Measurements from ENCODE around the gene TEKTIP1.
A peak's percentile ranks its signal among the peaks of the same experiment; 100 is the strongest.
"Not testable (repeated sequence)": the region's sequence is repeated elsewhere in the genome, so short reads cannot be mapped to it uniquely, and the experiment has no call there.

The TEKTIP1 gene

DNA sequence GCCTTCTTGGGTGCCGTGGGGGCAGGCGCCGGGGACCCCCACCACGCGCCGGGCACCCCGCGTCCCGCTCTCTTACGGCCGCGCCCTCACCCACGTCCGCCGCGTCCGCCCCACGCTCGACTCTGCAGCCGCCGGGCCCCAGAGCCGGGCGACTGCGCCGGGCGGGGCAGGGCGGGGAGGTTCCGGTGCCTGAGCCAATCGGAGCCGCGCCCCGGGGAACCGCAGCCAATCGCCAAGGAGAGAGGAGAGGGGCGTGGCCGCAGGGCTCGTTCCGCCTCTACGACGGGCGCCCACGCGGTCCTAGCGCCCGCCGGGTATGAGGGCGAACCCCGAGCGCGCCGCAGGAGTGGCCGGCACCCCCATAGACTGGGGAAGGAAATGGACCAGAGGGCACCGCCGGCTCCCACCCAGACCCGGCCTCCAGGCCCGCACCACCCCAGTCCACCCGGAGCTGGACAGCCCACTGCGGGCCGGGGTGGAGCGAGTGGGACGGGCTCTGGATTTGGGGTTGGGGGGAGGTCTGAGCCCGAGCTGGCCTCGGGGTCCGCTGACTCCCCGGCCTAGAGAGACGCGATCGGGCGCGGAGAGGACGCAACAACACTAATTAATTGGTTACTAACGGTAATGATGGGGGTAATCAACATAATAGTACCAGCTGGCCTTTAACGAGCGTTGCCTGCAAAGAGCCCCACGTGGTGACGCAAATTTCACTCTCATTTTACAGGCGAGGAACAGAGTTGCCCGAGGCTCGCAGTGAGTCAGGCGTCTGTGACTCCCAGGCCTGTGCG lies 18.7 kb downstream of the TEKTIP1 start, which contains the start of gene MFSD12:
MFSD12 (minus strand) TSS at position 126 of the 788 bp plus-strand sequence. CDS start 183 bp downstream, outside the sequence.
- DNase-seq (ENCODE audit: low spot score): peak; percentile 84

DNA sequence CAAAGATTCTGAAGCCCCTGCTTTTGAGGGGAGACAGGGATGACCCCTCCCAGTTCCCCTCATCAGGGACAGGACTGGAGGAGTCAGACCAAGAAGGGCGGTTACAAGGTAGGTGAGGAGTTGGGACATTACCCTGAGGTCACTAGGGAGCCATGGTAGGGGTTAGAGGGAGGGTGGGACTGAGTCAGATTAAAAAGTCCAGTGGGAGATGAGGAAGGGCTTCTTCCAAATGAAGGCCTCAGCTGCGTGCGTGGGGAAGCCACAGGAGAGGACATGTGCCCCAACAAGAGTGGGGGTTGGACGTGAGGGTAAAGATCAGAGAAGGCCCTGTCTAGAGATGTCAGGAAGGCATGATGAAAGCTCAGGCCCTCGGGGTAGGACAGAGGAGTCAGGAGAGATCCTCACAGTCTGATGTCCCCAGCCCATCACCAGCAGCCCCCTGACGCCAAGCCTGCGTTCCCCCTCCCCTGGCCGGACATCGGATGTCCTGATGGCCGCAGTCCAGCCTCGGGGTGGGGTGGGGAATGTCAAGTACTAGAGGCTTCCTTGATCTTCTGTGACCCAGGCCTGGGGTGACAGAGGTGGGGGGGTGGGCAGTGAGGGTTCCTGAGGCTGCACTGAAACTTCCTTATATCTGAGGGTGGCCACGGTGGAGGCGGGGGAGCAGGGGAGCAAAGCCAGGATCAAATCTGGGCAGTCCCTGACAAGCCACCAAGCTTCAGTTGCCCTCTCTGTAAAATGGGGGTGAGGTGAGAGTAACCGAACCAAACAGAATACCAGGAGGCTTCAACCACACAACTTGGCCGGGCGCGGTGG lies 24.9 kb downstream of the TEKTIP1 start:
- no peak for DNase-seq (ENCODE audit: low spot score)

DNA sequence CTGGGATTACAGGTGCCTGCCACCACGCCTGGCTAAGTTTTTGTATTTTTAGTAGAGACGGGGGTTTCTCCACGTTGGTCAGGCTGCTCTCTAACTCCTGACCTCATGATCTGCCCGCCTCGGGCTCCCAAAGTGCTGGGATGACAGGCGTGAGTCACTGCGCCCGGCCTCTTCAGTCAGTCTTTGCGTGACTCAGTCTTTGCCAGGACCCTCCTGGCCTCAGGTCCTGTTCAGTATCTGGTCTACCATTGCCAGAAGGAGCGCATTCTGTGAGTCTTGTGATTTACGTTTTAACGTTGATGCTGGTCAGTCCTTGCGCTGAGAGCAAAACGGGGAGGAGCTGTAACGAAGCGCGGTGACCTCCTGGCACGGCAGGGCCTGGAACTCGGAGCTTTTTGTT lies 26.2 kb downstream of the TEKTIP1 start:
- DNase-seq (ENCODE audit: low spot score): no peak

DNA sequence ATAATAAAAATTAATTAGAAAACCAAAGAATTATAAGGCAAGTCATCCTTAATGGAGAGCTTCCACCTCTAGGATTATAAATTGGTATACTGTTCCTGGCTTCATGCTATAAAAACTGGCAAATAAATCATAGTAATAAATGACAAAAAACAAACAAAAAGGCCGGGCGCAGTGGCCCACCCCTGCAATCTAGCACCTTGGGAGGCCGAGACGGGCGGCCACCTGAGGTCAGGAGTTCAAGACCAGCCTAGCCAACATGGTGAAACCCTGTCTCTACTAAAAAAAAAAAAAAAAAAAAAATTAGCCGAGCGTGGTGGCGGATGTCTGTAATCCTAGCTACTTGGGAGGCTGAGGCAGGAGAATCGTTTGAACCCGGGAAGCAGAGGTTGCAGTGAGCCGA lies 31.1 kb downstream of the TEKTIP1 start:
- not testable (repeated sequence) for DNase-seq (ENCODE audit: low spot score)

DNA sequence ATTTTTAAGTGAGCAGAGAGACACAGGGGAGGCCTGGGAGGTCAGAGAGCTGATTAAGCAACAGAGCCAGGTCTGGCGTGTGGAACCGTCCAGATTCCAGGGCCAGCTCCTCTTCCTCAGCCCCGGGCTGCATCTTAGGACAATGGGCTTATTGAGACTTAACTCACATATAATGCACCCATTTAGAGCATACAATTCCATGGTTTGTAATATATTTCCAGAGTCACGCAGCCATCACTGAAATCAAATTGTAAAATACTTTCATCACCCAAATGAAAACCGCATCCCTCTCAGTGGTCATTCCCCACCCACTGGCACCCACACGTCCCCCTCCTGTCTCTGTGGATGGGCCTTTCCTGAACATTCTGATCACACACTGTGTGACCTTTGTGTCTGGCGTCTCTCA lies 31.6 kb downstream of the TEKTIP1 start:
- peak; percentile 94 for DNase-seq (ENCODE audit: low spot score)

DNA sequence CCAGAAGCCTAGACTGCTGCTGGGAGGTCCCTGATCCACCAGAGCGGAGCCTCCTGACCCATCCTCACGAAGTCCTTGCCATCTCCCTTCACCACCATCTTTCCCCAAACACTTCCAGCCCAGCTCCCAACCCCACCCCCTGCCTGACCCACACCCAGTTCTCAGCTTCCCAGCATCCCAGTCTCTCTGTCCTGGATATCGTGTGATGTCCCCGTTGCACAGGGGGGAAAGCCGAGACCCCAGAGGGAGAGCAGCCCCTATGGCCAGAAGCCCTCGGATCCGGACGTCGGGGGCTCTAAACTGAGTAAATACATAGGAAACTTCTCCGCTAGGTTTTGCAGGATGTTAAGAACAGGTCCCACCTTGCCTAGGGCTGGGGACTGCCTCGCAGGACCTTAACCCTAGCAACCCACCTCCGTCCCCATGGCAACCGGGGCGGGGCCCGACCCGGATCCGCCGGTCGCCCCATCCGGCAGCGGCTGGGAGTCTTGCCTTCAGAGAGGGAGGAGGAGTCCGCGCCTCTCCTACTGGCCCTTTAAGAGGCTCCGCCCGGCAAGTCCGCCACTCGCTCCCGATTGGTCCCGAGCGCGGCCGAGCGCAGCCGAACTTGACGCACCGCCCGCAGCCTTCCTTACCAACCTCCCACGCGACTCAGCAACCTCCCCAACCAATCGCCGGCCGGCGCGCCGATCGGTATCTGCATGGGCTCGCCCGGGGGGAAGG lies 33.3 kb downstream of the TEKTIP1 start:
- DNase-seq (ENCODE audit: low spot score): peak; percentile 100

DNA sequence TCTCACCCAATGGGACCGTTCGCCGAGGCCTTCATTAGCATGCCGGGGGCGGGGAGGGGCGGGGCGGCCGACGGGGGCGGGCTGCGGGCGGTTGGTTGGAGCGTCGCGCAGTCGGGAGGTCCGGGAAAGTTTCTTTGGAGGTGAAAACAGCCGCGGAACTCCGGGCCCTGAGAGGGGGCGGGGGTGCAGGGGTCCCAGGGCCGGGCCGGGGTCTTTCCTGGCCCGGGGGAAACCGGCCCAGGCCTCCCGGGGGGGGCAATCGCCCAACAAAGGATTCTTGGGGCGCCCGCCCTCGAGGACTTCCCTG lies 33.8 kb downstream of the TEKTIP1 start, which contains the start of gene HMG20B:
HMG20B (plus strand) TSS at position 90 of the 307 bp plus-strand sequence. CDS start 366 bp downstream, outside the sequence.
- no peak for DNase-seq (ENCODE audit: low spot score)

DNA sequence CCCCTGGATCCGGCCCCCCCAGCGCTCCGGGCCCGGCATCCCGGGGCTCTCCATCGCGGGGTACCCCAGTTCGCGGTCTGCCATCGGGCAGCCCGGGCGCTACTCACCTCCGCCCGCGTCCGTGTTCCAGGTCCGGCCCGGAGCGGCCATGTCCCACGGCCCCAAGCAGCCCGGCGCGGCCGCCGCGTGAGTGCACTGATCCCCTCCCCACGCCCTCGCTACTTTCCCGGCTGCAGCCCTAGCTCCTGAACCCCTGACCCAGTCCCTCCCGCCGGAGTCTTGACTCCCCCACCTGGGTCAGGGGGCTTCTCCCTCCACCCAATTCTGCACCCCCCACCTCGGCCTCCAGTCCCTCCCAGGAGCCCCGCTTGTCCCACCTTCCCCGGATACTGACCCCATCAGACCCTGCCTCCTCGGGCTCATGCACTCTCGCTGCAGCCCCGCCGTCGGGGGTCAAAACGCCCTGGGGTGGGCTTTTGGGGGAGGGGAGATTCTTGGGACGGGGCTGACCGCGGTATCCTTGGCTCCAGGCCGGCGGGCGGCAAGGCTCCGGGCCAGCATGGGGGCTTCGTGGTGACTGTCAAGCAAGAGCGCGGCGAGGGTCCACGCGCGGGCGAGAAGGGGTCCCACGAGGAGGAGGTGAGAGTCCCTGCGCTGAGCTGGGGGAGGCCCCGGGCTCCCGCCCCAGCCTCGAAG lies 34.3 kb downstream of the TEKTIP1 start:
- no peak for DNase-seq (ENCODE audit: low spot score)

DNA sequence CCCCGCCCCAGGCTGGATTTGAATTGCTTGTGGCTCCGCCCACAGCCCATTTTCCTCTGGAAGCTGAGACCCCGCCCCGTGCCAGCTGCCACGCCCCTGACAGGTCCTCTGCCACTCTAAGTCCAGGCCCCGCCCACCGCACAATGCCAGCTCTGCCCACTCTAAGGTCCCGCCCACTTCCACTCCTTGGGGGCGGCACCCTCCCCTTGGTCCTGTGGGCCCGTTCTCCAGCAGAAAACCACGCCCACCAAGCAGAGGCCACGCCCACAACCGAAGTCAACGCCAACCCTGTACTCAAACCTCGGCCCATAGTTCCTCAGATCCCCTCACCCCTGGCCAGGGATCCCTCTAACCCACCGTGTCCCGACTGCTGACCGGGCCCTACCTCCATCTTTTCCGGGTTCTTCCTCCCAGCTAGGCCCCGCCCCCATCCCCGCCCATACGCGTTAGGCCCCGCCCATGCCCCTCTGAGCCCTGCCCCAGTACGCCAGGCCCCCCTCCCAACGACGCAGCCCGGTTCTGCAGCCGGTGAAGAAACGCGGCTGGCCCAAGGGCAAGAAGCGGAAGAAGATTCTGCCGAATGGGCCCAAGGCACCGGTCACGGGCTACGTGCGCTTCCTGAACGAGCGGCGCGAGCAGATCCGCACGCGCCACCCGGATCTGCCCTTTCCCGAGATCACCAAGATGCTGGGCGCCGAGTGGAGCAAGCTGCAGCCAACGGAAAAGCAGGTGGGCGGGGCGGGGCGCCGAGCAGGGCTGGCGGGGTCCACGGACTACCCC lies 35.1 kb downstream of the TEKTIP1 start:
- peak; percentile 81 for DNase-seq (ENCODE audit: low spot score)

DNA sequence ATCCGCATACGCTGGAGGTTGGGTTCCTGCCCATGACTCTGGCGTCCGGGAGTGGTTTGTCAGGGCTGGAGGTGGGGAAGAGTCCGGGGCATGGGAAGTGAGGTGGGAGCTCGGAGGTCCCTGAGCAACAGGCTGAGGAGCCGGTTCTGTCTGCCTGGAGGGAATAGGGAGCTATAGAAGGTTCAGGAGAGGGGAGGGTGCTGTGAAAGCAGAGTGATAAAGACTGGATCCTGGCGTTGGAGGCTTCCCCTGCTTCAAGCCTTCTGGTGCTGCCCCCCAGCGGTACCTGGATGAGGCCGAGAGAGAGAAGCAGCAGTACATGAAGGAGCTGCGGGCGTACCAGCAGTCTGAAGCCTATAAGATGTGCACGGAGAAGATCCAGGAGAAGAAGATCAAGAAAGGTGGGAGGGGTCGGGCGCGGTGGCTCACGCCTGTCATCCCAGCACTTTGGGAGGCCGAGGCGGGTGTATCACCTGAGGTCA lies 36.3 kb downstream of the TEKTIP1 start:
- no peak for DNase-seq (ENCODE audit: low spot score)

DNA sequence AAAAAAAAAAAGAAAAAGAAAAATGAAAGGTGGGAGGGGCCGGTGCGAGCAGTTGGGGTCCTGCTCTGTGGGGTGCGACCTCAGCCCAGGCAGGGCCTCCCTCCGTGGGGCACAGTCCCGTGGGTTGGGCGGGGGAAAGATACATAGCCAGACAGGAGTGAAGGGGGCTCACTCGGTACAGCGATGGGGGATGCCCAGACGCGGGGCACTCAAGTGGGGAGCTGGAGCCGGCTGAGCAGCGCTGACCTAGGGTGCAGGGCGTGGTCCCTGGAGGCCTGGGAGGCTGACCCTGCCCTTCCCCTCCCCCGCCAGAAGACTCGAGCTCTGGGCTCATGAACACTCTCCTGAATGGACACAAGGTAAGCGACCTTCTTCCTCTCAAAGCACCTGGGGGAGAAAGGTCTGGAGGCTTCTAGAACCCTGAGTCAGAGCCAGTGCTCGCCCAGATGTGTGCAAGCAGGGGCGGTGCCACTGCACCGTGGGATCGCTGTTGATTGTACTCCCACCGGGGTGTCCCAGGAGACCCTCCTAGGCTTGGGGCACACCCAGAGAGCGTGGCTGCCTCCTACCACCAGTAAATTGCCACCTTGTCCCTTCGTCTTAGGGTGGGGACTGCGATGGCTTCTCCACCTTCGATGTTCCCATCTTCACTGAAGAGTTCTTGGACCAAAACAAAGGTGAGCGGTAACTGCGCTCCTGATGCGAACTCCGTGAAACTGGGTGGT lies 37.1 kb downstream of the TEKTIP1 start:
- no peak for DNase-seq (ENCODE audit: low spot score)

DNA sequence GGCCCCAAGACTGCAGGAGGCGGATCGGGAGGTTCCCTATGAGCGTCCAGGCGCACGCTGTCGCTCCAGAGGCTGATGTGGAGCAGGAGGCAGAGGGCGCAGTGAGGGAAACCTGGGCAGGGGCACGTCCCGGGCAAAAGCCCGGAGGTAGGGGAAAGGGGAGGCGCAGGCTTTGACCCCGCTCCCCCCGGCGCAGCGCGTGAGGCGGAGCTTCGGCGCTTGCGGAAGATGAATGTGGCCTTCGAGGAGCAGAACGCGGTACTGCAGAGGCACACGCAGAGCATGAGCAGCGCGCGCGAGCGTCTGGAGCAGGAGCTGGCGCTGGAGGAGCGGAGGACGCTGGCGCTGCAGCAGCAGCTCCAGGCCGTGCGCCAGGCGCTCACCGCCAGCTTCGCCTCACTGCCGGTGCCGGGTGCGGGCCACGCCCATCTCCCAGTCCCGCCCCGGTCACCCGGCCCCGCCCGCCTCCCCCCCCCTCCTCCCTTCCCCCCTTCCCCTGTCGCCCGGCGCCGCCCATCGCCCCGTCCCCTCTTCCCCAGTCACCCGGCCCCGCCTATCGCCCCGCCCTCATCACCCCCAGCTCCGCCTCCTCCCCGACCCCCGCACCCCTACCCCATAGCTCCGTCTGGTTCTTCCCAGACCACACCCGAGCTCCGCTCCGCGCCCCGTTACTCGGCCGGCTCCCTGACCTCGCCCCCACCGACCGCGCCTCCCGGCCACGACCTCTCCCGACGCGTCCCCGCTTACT lies 37.9 kb downstream of the TEKTIP1 start:
- no peak for DNase-seq (ENCODE audit: low spot score)

DNA sequence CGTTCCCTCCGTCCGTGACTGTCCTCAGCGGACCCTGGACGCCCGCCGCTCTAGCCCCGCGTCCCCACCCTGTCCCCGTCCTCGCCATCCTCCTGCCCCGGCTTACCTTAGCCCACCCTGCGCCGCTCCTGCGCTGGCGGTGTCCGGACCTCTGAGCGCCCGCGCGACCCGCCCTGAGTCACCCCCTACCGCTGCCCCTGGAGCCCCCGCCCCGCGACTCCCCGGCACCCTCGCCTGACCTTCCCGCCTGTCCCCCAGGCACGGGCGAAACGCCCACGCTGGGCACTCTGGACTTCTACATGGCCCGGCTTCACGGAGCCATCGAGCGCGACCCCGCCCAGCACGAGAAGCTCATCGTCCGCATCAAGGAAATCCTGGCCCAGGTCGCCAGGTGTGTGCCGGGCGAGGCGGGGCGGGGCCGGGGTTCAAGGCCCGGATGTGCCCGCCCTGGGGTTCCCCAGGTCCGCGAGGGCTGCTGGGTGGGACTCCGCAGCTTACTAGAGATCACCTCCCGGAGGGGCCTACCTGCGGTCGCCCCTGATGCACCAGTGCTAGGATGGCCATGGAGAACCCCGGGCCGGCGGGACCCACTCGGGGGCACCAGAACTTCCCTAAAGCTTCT lies 38.9 kb downstream of the TEKTIP1 start:
- no peak for DNase-seq (ENCODE audit: low spot score)

DNA sequence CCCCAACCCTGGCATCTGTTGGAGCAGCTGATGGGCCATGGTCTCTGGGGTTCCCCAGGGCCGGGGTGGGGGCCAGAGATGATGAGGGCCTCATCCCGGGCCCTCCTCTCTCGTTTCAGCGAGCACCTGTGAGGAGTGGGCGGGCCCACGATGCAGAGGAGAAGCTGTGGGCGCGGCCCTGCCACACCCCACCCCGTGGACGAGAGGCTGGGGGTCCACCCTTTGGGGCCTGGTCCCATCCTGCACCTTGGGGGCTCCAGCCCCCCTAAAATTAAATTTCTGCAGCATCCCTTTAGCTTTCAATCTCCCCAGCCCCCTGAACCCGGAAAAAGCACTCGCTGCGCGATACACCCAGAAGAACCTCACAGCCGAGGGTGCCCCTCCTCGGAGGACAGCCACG lies 39.4 kb downstream of the TEKTIP1 start:
- DNase-seq (ENCODE audit: low spot score): no peak

DNA sequence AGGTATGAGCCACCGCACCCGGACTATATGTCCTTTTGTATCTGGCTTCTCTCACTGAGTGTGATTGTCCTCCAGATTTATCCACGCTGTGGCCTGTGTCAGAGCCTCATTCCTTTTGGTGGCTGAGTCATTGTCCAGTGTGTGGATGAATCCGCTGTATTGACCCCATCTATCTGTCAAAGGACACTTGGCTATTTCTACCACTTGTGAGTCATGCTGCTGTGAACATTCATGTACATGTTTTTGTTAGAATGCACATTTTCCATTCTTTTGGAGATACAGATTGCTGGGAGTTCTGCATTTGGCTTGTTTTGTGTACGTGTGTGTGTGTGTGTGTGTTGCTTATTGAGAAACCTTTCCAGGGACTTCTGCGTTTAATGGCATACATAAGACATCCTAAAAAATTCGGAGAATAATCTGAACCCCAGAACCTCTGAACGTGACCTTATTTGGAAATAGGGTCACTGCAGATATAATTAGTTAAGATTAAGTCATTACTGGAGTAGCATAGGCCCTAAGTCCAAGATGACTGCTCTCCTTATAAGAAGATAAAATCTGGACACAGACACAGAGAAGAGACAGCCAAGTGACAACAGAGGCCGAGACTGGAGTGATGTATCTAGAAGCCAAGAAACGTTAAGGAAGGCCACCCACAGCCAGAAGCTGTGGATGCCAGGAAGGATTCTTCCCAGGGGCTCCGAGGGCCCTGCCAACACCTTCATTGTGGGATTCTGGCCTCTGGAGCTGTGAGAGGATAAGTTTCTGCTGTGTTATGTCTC lies 41.4 kb downstream of the TEKTIP1 start:
- peak; percentile 56 for DNase-seq (ENCODE audit: low spot score)

DNA sequence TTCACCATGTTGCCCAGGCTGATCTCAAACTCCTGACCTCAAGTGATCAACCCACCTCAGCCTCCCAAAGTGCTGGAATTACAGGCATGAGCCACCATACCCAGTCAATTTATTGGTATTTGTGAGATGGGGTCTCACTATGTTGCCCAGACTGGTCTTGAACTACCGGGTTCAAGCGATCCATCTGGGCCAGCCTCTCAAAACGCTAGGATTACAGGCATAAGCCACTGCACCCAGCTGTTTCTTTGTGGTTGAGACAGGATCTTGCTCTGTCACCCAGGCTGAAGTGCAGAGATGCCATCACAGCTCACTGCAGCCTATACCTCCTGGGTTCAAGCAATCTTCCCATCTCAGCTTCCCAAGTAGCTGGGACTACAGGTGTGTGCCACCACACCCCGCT lies 42.8 kb downstream of the TEKTIP1 start:
- not testable (repeated sequence) for DNase-seq (ENCODE audit: low spot score)

DNA sequence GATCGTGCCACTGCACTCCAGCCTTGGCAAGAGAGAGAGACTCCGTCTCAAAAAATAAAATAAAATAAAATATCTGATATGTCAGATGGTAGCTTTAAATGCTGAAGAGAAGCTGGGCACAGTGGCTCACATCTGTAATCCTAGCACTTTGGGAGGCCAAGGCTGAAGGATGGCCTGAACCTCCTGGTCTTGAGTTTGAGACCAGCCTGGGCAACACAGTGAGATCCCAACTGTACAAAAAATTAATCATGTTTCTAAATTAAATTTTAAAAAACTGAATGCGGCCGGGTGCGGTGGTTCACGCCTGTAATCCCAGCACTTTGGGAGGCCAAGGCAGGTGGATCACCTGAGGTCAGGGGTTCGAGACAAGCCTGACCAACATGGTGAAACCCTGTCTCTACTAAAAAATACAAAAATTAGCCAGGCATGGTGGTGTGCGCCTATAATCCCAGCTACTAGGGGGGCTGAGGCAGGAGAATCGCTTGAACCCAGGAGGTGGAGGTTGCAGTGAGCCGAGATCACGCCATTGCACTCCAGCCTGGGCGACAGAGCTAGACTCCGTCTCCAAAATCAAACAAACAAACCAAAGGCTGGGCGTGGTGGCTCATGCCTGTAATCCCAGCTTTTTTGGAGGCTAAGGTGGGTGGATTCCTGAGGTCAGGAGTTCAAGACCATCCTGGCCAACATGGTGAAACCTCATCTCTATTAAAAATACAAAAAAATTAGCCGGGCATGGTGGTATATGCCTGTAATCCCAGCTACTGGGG lies 45.2 kb downstream of the TEKTIP1 start:
- not testable (repeated sequence) for DNase-seq (ENCODE audit: low spot score)

Measured in pons (tissue), 1 donor.